Measurements from ENCODE around the gene IGSF6. TPM values are rescaled to one million over a fixed set of nuclear protein-coding genes. Genes with fewer than 3 reads are reported as not detected.

Gene IGSF6
- total RNA-seq, 1 donor from 2014 or later = not detected

DNA sequence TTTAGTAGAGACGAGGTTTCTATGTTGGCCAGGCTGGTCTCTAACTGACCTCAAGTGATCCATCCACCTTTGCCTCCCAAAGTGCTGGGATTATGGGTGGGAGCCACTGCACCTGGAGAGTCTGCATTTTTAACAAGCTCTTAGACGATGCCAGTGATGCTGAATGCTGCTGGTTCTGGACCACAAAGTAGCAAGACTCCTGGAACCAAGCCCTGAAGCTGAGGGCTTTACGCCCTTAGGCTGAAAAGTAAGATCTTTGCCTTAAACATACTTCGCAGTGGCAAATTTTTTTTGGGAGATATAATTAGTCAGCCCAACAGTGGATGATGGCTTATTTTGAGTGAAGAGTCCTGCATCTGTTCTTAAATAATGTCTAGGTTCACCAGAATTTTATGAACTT lies 39.0 kb downstream of the IGSF6 start:
- H3K4me3 Mint-ChIP-seq = no peak overlapping the region
- H3K27me3 Mint-ChIP-seq (ENCODE audit: low read depth) = no peaks in the 10 kb centered on the region
- H3K27ac Mint-ChIP-seq = no peak overlapping the region
- TF ChIP-seq, protein P1, sequence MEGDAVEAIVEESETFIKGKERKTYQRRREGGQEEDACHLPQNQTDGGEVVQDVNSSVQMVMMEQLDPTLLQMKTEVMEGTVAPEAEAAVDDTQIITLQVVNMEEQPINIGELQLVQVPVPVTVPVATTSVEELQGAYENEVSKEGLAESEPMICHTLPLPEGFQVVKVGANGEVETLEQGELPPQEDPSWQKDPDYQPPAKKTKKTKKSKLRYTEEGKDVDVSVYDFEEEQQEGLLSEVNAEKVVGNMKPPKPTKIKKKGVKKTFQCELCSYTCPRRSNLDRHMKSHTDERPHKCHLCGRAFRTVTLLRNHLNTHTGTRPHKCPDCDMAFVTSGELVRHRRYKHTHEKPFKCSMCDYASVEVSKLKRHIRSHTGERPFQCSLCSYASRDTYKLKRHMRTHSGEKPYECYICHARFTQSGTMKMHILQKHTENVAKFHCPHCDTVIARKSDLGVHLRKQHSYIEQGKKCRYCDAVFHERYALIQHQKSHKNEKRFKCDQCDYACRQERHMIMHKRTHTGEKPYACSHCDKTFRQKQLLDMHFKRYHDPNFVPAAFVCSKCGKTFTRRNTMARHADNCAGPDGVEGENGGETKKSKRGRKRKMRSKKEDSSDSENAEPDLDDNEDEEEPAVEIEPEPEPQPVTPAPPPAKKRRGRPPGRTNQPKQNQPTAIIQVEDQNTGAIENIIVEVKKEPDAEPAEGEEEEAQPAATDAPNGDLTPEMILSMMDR (IDR thresholded peaks at IDR 0.05; ENCODE audit: unreplicated experiment) = no peak
- peaks cover 47% of the 10 kb centered on the region for H3K4me1 Mint-ChIP-seq
- H3K36me3 Mint-ChIP-seq = peaks cover 6% of the 10 kb centered on the region
- H3K9me3 Mint-ChIP-seq = no peaks in the 10 kb centered on the region
- no peak for DNase-seq (ENCODE audit: low spot score in 2 of 2, unreplicated experiment in 2 of 2)

DNA sequence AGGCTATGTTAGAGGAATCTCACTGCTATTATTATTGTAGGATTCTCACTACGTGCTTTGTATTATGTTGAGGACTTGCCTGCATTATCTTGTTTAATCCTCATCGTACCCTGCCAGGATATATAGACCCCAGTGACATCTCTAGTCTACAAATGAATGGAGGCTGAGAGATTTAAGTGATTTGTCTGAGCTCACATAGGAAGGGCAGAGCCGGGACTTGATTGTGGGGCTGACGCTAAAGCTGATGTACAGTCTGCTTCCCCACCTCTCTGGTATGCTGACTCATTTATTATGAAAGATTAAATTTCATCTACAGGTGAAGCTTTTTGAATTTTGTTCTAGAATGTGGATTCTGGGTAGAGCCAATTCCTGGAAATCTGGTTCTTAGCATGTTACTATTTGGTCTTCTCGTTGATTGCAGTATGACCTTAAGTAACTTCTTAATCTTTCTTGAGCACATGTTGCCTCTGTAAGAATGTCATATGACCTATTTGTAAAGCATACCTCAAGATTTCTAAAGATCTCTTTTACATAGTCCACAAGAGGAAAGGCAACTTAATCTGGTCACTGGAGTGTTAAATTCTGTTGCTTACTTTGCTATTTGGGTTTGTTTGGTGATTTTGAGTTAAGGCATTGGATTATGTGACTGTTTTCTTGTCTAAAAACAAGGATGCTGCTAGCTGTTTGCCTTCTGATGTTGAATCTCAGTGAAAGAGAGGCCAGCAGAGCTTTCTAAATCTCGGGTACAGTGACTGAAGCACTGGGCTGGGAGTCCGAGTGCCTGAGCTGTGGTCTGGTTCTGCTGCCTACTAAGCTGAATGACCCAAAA lies 40.6 kb downstream of the IGSF6 start:
- no peak for DNase-seq (ENCODE audit: low spot score in 2 of 2, unreplicated experiment in 2 of 2)
- Mint-ChIP-seq H3K36me3 (peaks cover 2% of the 10 kb centered on the region), H3K4me1 (peaks cover 47% of the 10 kb centered on the region), H3K27ac (peak overlapping the region; percentile 82), H3K27me3 (ENCODE audit: low read depth) (no peaks in the 10 kb centered on the region), H3K4me3 (no peak overlapping the region), H3K9me3 (no peaks in the 10 kb centered on the region)
- TF ChIP-seq, protein P1 (IDR thresholded peaks at IDR 0.05; ENCODE audit: unreplicated experiment) = no peak

DNA sequence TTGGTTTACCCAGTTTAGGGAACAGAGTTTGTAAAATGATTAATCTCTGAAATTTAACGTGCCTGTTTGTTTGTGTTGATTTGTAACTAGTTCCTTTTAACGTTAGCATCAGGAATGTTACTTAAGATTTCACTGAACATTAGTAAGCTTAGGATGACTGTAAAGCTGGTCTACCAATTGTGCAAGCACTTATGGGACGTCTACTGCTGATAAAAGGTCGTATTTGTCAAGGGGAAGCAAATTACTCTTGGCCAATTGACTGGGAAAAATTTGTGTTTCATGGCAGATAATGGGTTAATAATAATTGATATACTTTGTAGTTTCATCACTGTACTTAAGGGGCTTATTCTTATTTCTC lies 41.2 kb downstream of the IGSF6 start:
- H3K9me3 Mint-ChIP-seq = no peaks in the 10 kb centered on the region
- H3K27me3 Mint-ChIP-seq (ENCODE audit: low read depth) = no peaks in the 10 kb centered on the region
- H3K36me3 Mint-ChIP-seq = peaks cover 2% of the 10 kb centered on the region
- H3K4me3 Mint-ChIP-seq = no peak overlapping the region
- no peak for DNase-seq (ENCODE audit: low spot score in 2 of 2, unreplicated experiment in 2 of 2)
- peak overlapping the region; percentile 82 for H3K27ac Mint-ChIP-seq
- H3K4me1 Mint-ChIP-seq = peaks cover 47% of the 10 kb centered on the region
- TF ChIP-seq, protein P1 (IDR thresholded peaks at IDR 0.05; ENCODE audit: unreplicated experiment) = no peak

DNA sequence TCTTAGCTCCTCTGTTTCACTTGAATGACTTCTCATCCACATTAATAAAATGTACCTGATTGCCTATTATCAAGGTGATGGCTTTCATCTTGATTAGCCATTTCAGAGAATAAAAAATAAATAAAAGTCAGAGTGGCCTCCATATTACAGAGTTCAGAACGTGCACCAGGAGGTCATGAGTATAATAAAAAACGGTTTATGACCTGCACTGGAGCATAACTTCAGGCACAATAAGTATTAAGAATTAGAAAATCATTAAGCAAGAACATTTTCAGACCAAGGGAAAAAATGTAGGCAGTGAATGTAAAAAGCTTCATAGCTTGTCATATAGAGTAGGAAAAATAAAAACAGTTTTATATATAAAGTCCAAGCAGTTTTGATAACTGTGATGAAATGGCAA lies 41.6 kb downstream of the IGSF6 start:
- TF ChIP-seq, protein P1 (IDR thresholded peaks at IDR 0.05; ENCODE audit: unreplicated experiment) = no peak
- H3K27ac Mint-ChIP-seq = peak overlapping the region; percentile 30
- H3K36me3 Mint-ChIP-seq = peaks cover 2% of the 10 kb centered on the region
- DNase-seq (ENCODE audit: low spot score in 2 of 2, unreplicated experiment in 2 of 2) = no peak
- no peak overlapping the region for H3K4me3 Mint-ChIP-seq
- H3K4me1 Mint-ChIP-seq = peaks cover 47% of the 10 kb centered on the region
- H3K27me3 Mint-ChIP-seq (ENCODE audit: low read depth) = no peaks in the 10 kb centered on the region
- H3K9me3 Mint-ChIP-seq = no peaks in the 10 kb centered on the region

DNA sequence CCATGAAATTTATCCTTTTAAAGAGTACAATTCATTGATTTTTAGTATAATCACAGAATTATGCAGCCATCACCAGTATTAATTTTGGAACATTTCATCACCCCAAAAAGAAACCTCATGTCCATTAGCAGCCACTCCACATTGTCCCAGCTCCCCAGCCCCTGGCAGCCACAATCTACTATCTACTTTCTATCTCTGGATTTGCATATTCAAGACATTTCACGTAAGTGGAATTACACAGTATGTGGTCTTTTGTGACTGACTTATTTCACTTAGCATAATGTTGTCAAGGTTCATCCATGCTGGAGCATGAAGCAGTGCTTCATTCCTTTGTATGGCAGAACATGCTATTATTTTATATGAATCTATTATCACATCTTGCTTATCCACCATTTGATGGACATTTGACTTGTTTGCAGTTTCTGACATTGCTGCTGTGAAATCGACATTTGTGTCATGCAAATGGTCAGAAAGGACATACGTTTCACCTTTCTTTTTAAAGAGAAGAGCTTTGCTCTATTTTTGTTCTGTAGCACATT lies 42.3 kb downstream of the IGSF6 start:
- no peak overlapping the region for H3K27ac Mint-ChIP-seq
- no peaks in the 10 kb centered on the region for H3K9me3 Mint-ChIP-seq
- peaks cover 2% of the 10 kb centered on the region for H3K36me3 Mint-ChIP-seq
- H3K4me1 Mint-ChIP-seq = peaks cover 47% of the 10 kb centered on the region
- no peak for DNase-seq (ENCODE audit: low spot score in 2 of 2, unreplicated experiment in 2 of 2)
- no peak overlapping the region for H3K4me3 Mint-ChIP-seq
- TF ChIP-seq, protein P1 (IDR thresholded peaks at IDR 0.05; ENCODE audit: unreplicated experiment) = no peak
- H3K27me3 Mint-ChIP-seq (ENCODE audit: low read depth) = no peaks in the 10 kb centered on the region

All from mesothelial cell of epicardium (in vitro differentiated cells).